Right lobe of liver (tissue), 6 donors: Measurements from ENCODE around the gene CLEC7A. TPM values are rescaled to one million over a fixed set of nuclear protein-coding genes. Genes with fewer than 3 reads are reported as not detected.

Experiments
- ATAC-seq, 4 donors: fragments of 200-7000 bp; cut with Tn5 transposase; one replicate each; pipeline ENCODE4 v1.9.1; 2020; ENCODE audit warnings: mild to moderate bottlenecking in 4 of 4, moderate library complexity in 4 of 4
- DNase-seq, 3 donors: peaks; one replicate each; pipeline ENCODE4 v3.0.0-alpha.2; 2020
- H3K27ac ChIP-seq, 3 donors: fragments of 200-600 bp; one replicate each; pipeline ENCODE4 v1.8.0; 2022
- H3K27me3 ChIP-seq, 2 donors: fragments of 200-600 bp; one replicate each; pipeline ENCODE4 v1.8.0; 2022
- H3K36me3 ChIP-seq, 4 donors: fragments of 200-600 bp; sonication (generic) in 1 of 4; one replicate each; pipeline versions ENCODE4 v1.5.1 to v1.8.0; 2017 to 2022; ENCODE audit warnings: control low read depth in 1 of 4
- H3K4me1 ChIP-seq, 4 donors: fragments of 200-600 bp; sonication (generic) in 1 of 4; one replicate each; pipeline versions ENCODE4 v1.5.1 to v1.8.0; 2017 to 2022; ENCODE audit warnings: control low read depth in 1 of 4
- H3K4me3 ChIP-seq, 3 donors: fragments of 200-600 bp; one replicate each; pipeline ENCODE4 v1.8.0; 2022
- H3K9me3 ChIP-seq, 4 donors: fragments of 200-600 bp; sonication (generic) in 1 of 4; one replicate each; pipeline versions ENCODE4 v1.5.1 to v1.8.0; 2017 to 2022; ENCODE audit warnings: control low read depth in 1 of 4
- CTCF ChIP-seq, 4 donors: fragments of 200-600 bp in 3 of 4; fragments of 450-650 bp in 1 of 4; IDR thresholded peaks; one replicate each; pipeline versions ENCODE4 v1.5.1 to v1.8.0; 2016 to 2022; ENCODE audit warnings: antibody characterized with exemption in 4 of 4, mild to moderate bottlenecking in 2 of 4
- POLR2A ChIP-seq: fragments of 450-650 bp; IDR thresholded peaks from one replicate; pipeline ENCODE4 v1.6.1; 2017; ENCODE audit warnings: antibody characterized with exemption, mild to moderate bottlenecking
- WGBS: methylation state at CpG from one replicate; pipeline ENCODE4 v1.1.6; 2018; ENCODE audit warnings: low coverage, low lambda C conversion rate; ENCODE audit not compliant: insufficient coverage; ENCODE audit errors: missing lambda C conversion rate; 5-methylcytosine and 5-hydroxymethylcytosine counted together
- intact Hi-C, 2 donors: fragments of 100-400 bp; cut with DNase I; formaldehyde crosslinking; loops; one replicate each; pipeline versions ENCODE4 v1.11.2 to v1.14.1; 2022
- total RNA-seq, 6 experiments: library from RNA; depleted of rRNA in 2 of 6; stranded (reverse); fragments of >200 nt in 2 of 6; fragmentation: NEBNext Ultra II Directional in 3 of 6; extraction: Animal tissue kit (Norgen Biotek cat#: 25700) in 3 of 6; gene quantifications; one replicate each; pipeline versions ENCODE4 v1.1.0 to v1.2.4, GENCODE V29; 2016 to 2023
- donor health status: DM: no; HTN: yes; CAD: no.
- donor health status: DM: no; HTN: no; CAD: no.
- donor health status: DM: no; HTN: no; CAD: no.
- donor health status: DM: no; HTN: yes; CAD: no.
- donor health status: DM: no; HTN: yes; CAD: no.

The CLEC7A gene
- total RNA-seq, 6 experiments from 2014 or later: 1.6 to 9.5 (median 3.8) TPM

- Histone ChIP-seq H3K9me3 (no peaks in the 10 kb centered on the region), H3K27ac (no peak overlapping the region), H3K4me3 (no peak overlapping the region), H3K27me3 (no peaks in the 10 kb centered on the region), H3K4me1 (no peaks in the 10 kb centered on the region), H3K36me3 (no peaks in the 10 kb centered on the region)
- TF ChIP-seq POLR2A (no peak), CTCF (IDR thresholded peaks at IDR 0.05) (no peak)
- 77% methylated on average over 2 of the region's 2 CpGs for WGBS
- intact Hi-C loops: no loop called here
- DNase-seq: no peak
- ATAC-seq: no peak
Observed at GRCh38 chr12:10174986-10175614, 45.1 kb upstream of the CLEC7A start.

GRCh38 chr12:10171973-10172728 lies 42.2 kb upstream of the CLEC7A start, which contains the start of gene OLR1:
TSS of gene OLR1 (minus strand) at chr12:10172132. CDS start at chr12:10172077, 55 bp downstream.
- no peak within 1 kb of the TSS for H3K27ac ChIP-seq
- intact Hi-C loops: no loop called here
- no peaks in the 10 kb centered on the region for H3K27me3 ChIP-seq
- peaks cover 0 to 3% (median 0%) of the 10 kb centered on the region in 4 donors for H3K4me1 ChIP-seq
- no peaks in the 10 kb centered on the region for H3K9me3 ChIP-seq
- no peaks in the 10 kb centered on the region for H3K36me3 ChIP-seq
- no peak within 1 kb of the TSS for H3K4me3 ChIP-seq
- DNase-seq: no peak
- no peak for ATAC-seq
- TF ChIP-seq CTCF (IDR thresholded peaks at IDR 0.05): no peak
- TF ChIP-seq POLR2A: no peak
- WGBS: 53% methylated on average over 7 of the region's 7 CpGs

GRCh38 chr12:10170216-10170615 lies 40.2 kb upstream of the CLEC7A start:
- no peak for TF ChIP-seq POLR2A
- no peak for TF ChIP-seq CTCF (IDR thresholded peaks at IDR 0.05)
- H3K4me1 ChIP-seq: peaks cover 0 to 3% (median 0%) of the 10 kb centered on the region in 4 donors
- H3K9me3 ChIP-seq: no peaks in the 10 kb centered on the region
- no peak overlapping the region for H3K27ac ChIP-seq
- H3K4me3 ChIP-seq: no peak overlapping the region
- H3K27me3 ChIP-seq: no peaks in the 10 kb centered on the region
- no peak for DNase-seq
- peak in 1 of 4 donors; percentile 30 for ATAC-seq
- intact Hi-C loops: no loop called here
- H3K36me3 ChIP-seq: no peaks in the 10 kb centered on the region
- 65% methylated on average over 5 of the region's 5 CpGs for WGBS

- no peak for TF ChIP-seq POLR2A
- no peak for TF ChIP-seq CTCF (IDR thresholded peaks at IDR 0.05)
- Histone ChIP-seq H3K4me1 (peaks cover 0 to 3% (median 0%) of the 10 kb centered on the region in 4 donors), H3K36me3 (no peaks in the 10 kb centered on the region), H3K27ac (no peak overlapping the region), H3K9me3 (no peaks in the 10 kb centered on the region), H3K4me3 (no peak overlapping the region), H3K27me3 (no peaks in the 10 kb centered on the region)
- 64% methylated on average over 3 of the region's 3 CpGs for WGBS
- ATAC-seq: no peak
- DNase-seq: no peak
- intact Hi-C loops: no loop called here
Observed at GRCh38 chr12:10169104-10169503, 39.1 kb upstream of the CLEC7A start.
